Measurements from ENCODE around the gene C2CD4C.
"Not testable (repeated sequence)": the region's sequence is repeated elsewhere in the genome, so short reads cannot be mapped to it uniquely, and the experiment has no call there.

Gene C2CD4C, protein sequence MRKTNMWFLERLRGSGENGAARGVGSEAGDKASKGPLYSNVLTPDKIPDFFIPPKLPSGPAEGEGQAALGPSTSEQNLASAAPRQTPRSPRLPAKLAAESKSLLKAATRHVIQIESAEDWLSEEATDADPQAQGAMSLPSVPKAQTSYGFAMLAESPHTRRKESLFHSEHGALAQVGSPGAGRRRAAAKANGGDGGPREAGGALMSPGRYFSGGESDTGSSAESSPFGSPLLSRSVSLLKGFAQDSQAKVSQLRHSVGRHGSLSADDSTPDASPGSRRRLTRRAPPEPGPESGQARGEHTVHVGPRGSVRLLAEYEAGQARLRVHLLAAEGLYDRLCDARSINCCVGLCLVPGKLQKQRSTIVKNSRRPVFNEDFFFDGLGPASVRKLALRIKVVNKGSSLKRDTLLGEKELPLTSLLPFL

DNA sequence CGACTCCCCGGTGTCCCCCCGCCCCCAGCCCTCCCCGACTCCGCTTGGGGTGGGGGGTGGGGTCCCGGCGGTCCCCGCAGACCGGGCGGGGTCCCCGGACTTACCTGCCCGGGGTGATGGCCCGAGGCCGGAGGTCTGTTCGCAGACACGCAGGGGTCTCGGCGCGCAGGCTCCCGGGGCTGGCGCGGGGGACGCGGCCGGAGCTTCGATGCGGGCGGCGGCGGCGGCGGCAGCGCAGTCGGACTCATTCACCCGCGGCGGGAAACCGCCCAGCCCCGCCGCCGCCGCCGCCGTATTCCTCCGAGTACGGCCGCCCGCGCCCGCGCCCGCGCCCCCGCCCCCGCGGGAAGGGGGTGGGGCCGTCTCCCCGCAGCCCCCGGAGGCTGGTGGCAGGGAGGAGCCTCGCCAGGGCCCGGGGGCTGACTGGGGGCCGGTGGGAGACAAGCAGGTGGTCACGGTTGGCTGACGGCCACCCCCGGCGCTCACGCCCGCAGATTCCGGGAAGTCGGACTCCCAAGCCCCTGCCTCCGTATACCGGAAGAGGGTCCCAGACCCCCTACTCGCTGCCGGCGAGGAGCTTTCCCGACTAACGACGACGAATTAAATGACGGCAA, at the start of gene C2CD4C:
Gene C2CD4C (minus strand): TSS at position 246 of the 614 bp plus-strand sequence. CDS start 786 bp downstream, outside the sequence.
- peak; percentile 50 for DNase-seq

DNA sequence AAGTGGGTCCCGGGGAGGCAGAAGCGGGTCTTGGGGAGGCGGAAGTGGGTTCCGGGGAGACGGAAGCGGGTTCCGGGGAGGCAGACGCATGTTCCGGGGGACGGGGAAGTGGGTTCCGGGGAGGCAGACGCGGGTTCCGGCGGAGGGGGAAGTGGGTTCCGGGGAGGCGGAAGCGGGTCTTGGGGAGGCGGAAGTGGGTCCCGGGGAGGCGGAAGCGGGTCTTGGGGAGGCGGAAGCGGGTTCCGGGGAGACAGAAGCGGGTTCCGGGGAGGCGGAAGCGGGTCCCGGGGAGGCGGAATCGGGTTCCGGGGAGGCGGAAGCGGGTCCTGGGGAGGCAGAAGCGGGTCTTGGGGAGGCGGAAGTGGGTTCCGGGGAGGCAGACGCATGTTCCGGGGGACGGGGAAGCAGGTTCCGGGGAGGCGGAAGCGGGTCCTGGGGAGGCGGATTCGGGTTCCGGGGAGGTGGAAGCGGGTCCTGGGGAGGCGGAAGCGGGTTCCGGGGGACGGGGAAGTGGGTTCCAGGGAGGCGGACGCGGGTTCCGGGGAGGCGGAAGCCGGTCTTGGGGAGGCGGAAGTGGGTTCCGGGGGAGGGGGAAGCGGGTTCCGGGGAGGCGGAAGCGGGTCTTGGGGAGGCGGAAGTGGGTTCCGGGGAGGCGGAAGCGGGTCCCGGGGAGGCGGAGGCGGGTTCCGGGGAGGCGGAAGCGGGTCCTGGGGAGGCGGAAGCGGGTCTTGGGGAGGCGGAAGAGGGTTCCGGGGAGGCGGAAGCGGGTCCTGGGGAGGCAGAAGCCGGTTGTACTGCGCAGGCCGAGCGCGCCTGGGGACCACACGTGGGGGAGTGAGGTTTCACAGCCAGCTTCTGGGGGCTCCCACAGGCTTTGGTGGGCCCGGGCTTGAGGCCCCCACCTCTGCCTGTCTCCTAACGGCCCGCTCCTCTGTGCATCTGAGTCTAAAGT, 49.4 kb upstream of the C2CD4C start:
- DNase-seq, result no peak

DNA sequence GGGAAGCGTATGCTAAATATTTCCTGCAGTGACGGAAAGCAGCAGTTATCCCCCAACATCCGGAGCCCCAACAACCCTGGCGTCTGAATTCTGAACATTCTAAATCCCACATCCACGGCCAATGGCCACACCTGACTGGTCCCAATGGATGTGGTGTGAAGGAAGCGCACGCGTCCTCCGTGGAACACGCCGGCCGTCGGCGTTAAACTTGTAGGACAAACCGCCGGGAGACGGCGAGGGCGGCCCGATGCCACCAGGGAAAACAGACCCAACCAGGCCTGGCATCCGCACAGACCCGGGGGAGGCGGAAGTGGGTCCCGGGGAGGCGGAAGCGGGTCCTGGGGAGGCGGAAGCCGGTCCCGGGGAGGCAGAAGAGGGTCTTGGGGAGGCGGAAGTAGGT, 48.7 kb upstream of the C2CD4C start:
- DNase-seq, result no peak

DNA sequence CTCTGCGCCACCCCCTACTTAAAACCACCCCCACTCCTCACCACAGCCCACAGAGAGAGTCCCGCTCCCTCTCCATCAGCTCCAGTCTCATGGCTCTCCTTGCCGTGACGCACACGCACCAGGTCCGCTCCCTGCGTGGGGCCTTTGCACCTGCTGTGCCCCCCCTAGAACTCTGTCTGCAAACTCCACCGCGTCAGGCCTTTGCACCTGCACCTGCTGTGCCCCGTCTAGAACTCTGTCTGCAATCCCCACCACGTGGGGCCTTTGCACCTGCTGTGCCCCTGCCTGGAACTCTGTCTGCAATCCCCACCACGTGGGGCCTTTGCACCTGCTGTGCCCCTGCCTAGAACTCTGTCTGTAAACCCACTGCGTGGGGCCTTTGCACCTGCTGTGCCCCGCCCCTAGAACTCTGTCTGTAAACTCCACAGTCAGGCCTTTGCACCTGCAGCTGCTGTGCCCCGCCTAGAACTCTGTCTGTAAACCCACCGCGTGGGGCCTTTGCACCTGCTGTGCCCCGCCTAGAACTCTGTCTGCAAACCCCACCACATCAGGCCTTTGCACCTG, 47.7 kb upstream of the C2CD4C start:
- no peak for DNase-seq

DNA sequence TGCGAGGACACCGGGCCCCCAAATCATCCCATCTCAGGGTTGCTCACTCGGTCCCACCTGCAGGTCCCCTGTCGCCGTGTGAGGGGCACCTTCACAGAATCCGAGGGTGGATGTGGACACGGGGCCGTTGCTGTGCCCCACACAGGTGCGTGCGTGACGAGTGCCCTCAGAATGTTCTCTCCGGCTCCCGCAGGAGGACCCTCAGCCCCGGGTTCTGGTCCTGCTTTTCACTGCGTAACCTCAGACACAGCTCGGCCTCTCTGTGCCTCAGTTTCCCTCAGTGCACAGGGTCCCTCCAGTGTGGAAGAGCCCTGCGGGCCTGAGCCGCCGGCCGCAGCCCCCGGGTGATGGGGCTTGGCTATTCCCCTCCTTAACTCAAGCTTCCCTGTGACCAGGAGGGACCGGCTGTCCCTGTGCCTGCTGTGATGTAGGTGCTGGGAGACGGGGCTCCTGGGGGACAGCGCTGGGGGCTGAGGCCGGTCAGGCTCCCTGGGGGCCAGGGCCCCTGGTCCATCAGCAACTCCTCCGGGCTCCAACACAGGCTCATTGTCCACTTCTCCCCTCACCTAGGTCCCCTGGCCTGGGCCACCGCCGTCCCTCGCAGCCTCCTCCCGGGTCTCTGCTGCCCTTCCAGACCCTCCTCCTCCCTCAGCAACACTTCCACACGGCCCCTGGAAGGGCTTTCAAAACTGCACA, 47.1 kb upstream of the C2CD4C start:
- no peak for DNase-seq

DNA sequence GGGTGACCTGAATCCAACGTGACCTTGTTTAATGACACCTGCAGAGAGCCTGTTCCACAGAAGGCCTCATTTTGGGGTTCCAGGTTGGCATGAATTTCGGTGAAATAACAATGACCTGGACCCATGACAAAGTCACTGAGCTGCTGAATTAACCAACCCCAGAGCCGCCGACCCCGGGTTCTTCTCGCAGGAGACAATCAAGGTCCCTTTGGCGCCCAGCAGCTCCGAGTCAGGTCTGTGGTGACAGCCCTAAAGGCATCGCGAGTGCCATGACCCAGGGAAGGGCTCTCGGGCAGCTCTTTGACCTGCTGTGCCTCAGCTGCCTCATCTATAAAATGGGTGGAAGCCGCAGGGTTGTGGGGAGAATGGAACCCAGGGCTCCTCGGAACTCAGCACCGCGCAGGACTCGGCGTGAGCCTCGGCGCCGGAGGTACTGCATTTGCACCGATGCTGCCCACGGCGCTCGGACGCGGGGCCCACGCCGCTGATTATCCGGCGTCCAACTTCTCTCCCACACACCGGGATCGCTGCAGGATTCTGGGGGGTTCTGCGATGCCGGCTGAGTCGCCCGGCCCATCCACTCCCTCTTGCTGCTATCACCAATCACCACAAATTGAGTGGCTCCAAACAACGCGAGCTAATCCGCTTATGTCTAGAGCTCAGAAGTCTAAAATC, 46.2 kb upstream of the C2CD4C start:
- DNase-seq, result no peak

DNA sequence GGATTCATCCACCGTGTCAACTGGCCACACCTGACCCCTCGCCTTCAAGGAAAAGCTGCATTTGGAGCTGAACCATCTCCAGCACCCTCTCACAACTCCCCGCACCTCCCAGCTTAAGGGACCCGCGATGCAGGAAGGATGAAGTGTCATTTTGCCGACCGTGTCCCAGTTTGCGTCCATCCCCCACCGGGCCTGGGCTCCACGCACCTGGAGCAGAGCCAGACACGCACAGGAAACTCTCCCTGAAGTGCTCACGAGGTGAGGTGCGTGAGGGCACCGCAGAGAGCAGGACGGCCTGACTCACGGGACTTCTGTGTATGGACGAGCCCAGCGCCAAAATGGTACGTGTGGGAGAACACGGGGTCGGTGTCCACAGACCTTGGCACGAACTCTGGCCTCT, 44.7 kb upstream of the C2CD4C start:
- no peak for DNase-seq

DNA sequence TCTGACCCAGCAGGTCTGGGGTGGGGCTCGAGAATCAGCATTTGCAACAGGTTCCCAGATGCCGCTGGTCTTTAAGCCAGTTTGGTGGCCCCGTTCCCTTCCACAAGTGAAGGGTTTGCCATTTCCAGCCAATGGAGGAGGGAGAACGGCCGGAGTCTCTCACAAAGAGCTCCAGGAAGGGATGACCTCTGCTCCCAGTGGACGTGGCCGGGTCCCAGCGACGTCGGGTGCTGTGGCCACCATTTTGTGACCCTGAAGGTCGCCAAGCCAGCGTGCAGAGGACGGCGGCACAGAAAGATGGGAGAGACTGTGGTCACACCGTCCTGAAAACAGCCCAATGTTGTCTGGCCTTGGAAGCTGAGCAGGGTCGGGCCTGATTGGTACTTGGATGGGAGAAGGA, 43.9 kb upstream of the C2CD4C start:
- DNase-seq, result no peak

DNA sequence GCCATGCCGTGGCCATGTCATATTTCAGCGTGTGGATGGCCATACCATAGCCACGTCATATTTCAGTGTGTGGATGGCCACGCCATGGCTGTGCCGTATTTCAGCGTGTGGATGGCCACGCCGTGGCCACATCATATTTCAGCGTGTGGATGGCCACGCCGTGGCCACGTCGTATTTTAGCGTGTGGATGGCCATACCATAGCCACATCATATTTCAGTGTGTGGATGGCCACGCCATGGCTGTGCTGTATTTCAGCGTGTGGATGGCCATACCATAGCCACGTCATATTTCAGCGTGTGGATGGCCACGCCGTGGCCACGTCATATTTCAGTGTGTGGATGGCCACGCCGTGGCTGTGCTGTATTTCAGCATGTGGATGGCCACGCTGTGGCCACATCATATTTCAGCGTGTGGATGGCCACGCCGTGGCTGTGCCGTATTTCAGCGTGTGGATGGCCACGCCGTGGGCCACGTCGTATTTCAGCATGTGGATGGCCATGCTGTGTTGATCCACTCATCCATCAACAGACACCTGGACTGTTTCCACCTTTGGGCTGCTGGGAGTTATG, 42.0 kb upstream of the C2CD4C start:
- DNase-seq, result not testable (repeated sequence)

DNA sequence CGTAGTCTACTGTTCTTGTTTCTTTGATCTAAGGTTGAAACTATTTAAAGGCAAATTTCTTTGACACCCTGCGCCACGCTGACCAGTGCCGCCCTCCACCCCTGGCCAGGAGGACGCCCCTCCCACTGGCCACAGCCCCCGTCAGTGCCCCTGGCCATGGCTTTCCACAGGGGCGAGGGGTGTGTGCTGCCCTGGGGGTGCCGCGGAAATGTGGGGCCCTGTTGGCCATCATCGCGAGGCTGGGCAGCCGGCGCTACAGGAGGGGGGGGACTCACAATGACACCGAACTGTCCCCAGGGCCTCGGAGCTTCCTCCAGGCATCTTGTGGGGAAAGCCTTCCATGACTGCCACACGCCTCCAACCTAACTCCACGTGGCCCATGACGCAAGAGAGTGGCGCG, 41.0 kb upstream of the C2CD4C start:
- DNase-seq, result no peak

DNA sequence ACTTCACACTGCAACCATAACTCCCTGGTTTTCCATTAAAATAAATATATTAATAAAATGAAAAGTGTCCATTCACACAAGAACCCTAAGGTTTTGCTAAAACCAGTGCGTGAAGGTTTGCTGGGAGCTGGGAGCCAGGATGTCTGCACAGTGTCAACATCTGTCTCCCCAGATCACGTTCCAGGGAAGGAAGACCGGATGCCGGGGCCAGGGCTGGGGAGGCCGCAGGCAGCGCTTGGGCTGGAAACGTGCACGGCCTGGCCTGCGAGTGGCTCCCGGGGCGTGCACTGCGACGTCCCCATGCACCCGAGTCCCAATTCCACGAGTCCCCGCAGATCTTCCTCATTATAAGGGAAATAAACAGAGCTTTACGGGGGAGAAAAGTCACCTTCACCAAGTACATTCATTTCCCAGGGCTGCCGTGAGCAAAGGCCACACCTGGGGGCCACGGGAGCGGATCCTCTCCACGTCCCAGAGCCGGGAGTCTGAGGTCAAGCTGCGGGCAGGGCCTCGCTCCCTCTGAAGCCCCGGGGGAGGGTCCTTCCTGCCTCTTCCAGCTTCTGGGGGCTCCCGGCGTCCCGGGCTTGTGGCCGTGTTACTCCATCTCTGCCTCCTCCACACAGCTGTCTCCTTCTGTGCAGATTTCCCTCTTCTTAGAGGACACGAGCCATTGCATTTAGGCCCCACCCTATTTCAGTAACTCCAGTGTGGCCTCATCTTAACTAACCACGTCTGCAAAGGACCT, 39.0 kb upstream of the C2CD4C start:
- no peak for DNase-seq

DNA sequence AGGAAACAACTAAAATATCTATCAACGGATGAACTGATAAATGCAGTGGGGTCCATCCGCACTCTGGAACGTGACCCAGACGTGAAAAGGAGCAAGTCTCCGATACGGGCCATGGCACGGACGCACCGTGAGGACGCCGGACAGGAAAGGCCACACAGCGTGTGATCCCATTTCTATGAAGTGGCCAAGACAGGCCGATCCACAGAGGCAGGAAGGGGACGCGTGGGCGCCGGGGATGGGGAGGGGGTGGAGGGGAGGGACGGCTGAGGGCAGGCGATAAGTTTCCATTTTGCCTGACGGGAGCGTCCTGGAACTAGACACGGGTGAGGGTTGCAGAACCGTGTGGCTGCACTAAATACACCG, 38.1 kb upstream of the C2CD4C start:
- DNase-seq, result no peak

DNA sequence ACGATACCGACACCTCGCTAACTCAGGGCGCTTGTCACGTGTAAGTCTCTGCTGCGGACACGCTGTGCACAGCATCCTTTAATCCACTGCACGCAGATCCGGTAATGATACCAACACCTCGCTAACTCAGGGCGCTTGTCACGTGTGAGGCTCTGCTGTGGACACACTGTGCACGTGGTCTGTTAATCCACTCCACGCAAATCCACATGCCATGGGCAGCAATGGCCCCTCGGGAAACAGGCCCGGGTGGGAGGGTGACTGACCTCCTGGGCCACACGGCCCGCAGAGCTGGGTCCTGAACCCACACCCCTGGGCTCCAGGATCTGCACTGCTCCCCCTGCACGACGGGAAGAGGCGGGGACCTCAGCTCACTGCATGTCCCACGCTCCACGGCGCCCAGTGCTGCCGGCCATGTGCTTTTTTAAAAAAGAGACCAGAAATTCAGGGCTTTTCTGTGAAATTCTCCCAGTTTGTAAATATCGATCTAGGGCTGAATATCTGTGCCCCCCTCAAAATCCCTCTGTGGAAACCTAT, 35.8 kb upstream of the C2CD4C start:
- no peak for DNase-seq

DNA sequence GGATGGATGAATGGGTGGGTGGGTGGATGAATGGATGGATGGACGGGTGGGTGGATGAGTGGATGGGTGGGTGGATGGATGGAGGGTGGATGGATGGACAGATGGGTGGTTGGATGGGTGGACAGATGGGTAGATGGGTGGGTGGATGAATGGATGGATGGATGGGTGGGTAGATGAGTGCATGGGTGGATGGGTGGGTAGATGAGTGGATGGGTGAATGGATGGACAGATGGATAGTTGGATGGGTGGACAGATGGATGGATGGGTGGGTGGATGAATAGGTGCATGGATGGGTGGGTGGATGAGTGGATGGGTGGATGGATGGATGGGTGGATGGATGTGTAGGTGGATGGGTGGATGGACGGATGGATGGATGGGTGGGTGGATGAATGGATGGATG, 34.1 kb upstream of the C2CD4C start:
- no peak for DNase-seq

DNA sequence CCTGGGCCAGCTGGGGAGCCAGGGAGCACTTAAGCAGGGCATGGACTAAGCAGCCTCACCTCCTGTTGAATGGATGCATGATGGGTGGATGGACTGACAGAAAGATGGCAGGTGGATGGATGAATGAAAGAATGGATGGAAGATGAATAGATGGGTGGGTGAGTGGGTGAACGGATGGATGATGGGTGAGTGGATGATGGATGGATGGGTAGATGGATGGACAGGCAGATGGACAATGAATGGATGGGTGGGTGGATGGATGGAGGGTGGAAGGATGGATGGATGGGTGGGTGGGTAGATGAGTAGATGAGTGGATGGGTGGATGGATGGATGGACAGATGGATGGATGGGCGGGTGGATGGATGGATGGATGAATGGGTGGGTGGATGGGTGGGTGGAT, 33.1 kb upstream of the C2CD4C start:
- no peak for DNase-seq

DNA sequence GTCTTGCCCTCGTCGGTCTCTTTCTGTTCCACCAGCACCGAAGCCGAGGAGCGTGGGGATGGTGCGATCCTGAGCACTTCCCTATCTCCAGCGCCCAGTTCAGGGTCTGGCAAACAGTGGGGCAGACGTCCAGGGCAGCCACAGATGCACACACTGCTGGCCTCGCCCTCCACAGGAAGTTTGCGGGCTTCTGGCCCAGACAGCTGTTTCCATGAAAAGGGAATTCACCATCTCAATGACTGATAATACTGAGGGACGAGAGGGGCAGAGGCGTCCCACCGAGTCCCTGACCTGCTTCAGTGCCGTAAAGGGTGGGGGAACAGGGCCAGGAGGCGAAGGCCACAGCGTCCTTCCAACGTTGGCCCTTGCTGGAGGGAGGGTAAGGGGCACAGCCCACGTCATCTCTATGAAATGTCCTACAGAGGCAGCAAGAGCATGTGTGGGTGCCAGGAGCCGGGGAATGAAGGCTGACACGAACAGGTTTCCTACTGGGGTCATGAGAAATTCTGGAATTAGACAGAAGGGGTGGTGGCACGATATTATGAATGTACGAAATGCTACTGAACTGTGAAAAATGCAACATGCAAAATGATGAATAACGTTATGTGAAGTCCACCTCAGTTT, 32.4 kb upstream of the C2CD4C start:
- DNase-seq, result no peak

DNA sequence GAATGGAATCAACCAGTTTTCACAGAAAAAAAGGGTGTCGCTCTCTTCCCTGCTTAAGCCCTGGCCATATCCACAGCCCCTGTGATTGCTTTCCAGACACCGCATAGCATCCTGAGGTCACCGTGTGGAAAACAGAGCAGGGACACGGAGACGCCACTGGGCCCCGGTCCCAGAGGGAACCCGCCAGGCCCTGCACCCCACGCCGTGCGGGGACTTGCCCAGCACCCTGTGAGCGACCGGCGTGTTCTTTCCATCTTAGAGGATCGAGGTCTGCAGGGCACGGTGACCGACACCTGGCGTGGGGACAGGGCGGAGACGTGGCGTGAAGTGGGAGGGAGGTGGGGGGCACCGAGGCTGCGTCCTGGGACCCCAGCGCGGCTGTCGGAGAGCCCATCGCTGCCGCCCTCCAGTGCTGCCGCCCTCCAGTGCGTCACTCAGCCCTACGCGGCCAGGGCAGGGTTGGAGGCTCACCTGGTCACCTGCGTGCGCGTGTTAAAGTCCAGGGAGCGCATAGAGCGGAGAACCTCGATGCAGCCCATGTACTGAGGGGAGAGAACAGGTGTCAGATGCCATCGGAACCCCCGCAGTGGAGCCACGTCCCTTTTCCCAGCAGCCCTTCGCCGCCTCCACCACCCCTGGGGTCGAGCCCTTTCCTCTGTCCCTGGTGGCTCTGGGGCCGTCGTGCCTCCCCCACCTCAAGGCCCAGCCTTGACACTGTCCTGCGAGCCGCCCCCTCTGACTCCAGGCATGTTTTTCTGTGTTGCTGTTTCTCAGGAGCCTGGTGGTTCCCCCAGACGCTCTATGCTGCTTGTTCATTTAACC, 31.7 kb upstream of the C2CD4C start:
- no peak for DNase-seq

DNA sequence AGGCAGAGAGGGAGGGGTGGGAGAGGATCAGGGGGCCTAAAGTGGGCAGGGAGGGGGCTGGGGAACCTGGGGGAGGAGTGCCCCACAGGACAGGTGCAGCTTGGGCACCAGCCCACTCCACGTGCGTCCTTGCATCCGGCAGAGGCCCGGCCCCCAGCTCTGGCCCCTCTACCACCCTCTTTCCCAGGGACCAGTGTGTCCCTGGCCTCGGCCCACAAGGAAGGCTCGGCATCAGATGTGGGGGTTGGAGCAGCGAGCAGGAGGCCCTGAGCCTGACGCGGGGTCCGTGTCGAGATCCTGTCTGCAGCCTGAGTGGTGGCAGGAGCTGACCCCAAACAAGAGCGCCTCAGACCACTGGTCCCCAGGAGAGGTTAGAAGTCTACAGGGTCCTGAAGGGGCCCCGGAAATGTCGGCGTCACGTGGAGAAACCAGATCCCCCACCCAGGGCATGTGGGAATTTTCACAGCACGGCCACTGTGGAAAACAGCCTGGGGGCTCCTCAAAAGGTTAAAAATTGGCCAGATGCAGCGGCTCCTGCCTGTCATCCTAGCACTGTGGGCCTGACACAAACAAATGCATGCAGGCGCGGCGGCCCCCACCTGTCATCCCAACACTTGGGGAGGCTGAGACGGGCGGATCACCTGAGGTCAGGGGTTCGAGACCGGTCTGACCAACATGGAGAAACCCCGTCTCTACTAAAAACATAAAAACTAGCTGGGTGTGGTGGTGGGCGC, 30.4 kb upstream of the C2CD4C start:
- no peak for DNase-seq
